LNCAP (cell line): ENCODE results near the gene SPATA21.

Experiments
- CTCF ChIP-seq: fragments of 450-650 bp; IDR thresholded peaks from 2 replicates; pipeline ENCODE4 v1.5.1; 2017; ENCODE audit warnings: mild to moderate bottlenecking

Gene SPATA21

GRCh38 chr1:16430606-16431005, 6.6 kb downstream of the SPATA21 start:
- TF ChIP-seq CTCF, result no peak

GRCh38 chr1:16425125-16426025, 11.8 kb downstream of the SPATA21 start:
- no peak for TF ChIP-seq CTCF

- TF ChIP-seq CTCF, result no peak
Measured at GRCh38 chr1:16422041-16422440, 15.2 kb downstream of the SPATA21 start.

GRCh38 chr1:16421201-16421600, 16.0 kb downstream of the SPATA21 start:
- TF ChIP-seq CTCF, result no peak

GRCh38 chr1:16420424-16421118, 16.7 kb downstream of the SPATA21 start:
- TF ChIP-seq CTCF, result no peak

- no peak for TF ChIP-seq CTCF
Measured at GRCh38 chr1:16418823-16419425, 18.3 kb downstream of the SPATA21 start.

- TF ChIP-seq CTCF, result no peak
Measured at GRCh38 chr1:16413191-16413590, 24.0 kb downstream of the SPATA21 start.
